Measurements from ENCODE around the gene NAA20.

Gene NAA20

DNA sequence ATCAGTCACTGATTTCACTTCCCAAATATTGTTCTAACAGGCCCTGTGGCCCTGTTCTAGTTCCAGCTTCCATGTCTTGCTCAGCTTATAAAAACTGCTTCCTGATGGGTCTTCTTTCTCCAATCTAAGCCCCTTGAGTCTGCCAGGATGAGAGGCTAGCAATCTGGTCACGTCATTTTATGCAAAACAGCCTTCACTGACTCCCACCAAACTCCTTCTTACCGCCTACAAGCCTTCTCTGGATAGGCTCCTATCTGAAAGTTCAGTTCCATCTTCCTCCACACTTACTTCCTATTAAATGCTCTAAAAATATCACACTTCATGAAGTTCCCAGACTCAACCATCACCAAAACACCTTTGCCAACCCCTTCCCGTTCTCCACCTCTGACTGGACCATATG is 19.6 kb downstream of the NAA20 start:
- H3K36me3 ChIP-seq (ENCODE audit: control insufficient read depth in 2 of 2, insufficient read depth in 2 of 2, low read length in 2 of 2) = peaks cover 79 to 87% of the 10 kb centered on the region in 2 donors
- H3K9ac ChIP-seq (ENCODE audit: low read depth in 1 of 2, low read length in 2 of 2) = no peak overlapping the region
- H3K27ac ChIP-seq (ENCODE audit: low read depth in 2 of 2, low read length in 2 of 2) = no peak overlapping the region
- no peak overlapping the region for H3K4me3 ChIP-seq (ENCODE audit: low read length in 2 of 2)
- no peaks in the 10 kb centered on the region for H3K9me3 ChIP-seq (ENCODE audit: control insufficient read depth in 2 of 2, low read length in 2 of 2)
- H3K27me3 ChIP-seq (ENCODE audit: control insufficient read depth in 2 of 2, insufficient read depth in 2 of 2, low read length in 2 of 2) = no peaks in the 10 kb centered on the region
- no peaks in the 10 kb centered on the region for H3K4me1 ChIP-seq (ENCODE audit: control insufficient read depth in 2 of 2, insufficient read depth in 2 of 2, low read length in 2 of 2)

DNA sequence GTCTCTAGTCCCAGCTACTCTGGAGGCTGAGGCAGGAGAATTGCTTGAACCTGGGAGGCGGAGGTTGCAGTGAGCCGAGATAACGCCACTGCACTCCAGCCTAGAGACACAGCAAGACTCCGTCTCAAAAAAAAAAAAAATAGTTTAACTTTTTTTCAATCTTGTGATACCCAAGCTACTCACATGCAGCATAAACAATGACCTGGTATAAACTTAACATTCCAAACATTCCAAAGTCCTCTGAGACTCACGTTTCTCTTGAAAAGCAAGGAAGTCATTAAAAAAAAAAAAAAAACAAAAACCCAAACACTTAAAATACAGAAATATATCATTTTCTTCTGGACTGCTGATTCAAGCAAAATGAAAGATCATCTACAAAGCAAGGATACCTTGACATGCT is 20.8 kb downstream of the NAA20 start:
- no peak overlapping the region for H3K9ac ChIP-seq (ENCODE audit: low read depth in 1 of 2, low read length in 2 of 2)
- H3K27ac ChIP-seq (ENCODE audit: low read depth in 2 of 2, low read length in 2 of 2) = no peak overlapping the region
- no peaks in the 10 kb centered on the region for H3K9me3 ChIP-seq (ENCODE audit: control insufficient read depth in 2 of 2, low read length in 2 of 2)
- no peaks in the 10 kb centered on the region for H3K27me3 ChIP-seq (ENCODE audit: control insufficient read depth in 2 of 2, insufficient read depth in 2 of 2, low read length in 2 of 2)
- H3K36me3 ChIP-seq (ENCODE audit: control insufficient read depth in 2 of 2, insufficient read depth in 2 of 2, low read length in 2 of 2) = peaks cover 79 to 87% of the 10 kb centered on the region in 2 donors
- no peak overlapping the region for H3K4me3 ChIP-seq (ENCODE audit: low read length in 2 of 2)
- no peaks in the 10 kb centered on the region for H3K4me1 ChIP-seq (ENCODE audit: control insufficient read depth in 2 of 2, insufficient read depth in 2 of 2, low read length in 2 of 2)

DNA sequence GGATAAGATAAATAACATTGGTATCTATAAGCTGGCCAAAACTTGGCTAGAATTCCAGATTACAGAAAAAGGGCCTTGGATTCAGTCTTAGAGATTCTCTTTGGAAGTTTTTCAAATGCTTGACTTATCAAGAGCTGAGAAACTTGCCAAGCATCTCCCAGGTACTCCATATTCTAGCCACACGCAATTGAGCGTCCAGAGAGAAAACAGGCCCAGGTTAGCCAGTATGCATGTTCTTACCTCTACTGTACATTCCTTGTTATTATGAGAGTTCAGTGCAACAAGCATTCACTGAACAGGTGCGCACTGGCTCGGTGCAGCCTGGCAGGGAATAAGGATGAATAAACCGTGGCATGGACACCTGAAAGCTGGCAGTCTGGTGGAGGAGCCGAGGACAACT is 21.4 kb downstream of the NAA20 start:
- H3K4me3 ChIP-seq (ENCODE audit: low read length in 2 of 2) = no peak overlapping the region
- H3K27me3 ChIP-seq (ENCODE audit: control insufficient read depth in 2 of 2, insufficient read depth in 2 of 2, low read length in 2 of 2) = no peaks in the 10 kb centered on the region
- H3K27ac ChIP-seq (ENCODE audit: low read depth in 2 of 2, low read length in 2 of 2) = no peak overlapping the region
- no peaks in the 10 kb centered on the region for H3K9me3 ChIP-seq (ENCODE audit: control insufficient read depth in 2 of 2, low read length in 2 of 2)
- no peaks in the 10 kb centered on the region for H3K4me1 ChIP-seq (ENCODE audit: control insufficient read depth in 2 of 2, insufficient read depth in 2 of 2, low read length in 2 of 2)
- H3K9ac ChIP-seq (ENCODE audit: low read depth in 1 of 2, low read length in 2 of 2) = no peak overlapping the region
- peaks cover 80 to 87% of the 10 kb centered on the region in 2 donors for H3K36me3 ChIP-seq (ENCODE audit: control insufficient read depth in 2 of 2, insufficient read depth in 2 of 2, low read length in 2 of 2)

DNA sequence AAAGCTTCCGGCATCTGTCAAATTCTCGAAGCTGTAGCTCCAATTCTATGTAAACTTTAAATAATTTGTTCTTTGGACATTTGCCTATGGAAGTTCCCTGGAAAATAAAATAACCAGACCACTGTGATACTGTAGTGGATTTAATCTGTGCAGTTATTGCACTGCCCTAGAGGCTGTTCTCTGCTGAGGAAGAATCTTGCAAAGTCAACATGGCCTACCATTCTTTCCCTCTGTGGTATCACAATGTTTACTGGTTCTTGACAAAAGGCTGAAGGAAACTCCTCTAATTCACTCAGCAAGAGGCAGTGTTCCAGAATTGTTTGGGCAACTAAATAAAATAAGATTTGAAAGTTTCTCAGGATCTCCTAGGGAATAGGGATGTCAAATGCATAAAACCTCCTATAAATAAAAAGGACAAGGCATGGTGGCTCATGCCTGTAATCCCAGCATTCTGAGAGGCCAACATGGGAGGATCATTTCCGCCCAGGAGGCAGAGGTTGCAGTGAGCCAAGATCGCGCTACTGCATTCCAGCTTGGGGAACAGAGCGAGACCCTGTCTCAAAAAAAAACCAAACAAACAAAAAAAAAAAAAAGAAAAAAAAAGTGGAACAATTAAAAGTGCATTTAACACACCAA is 22.7 kb downstream of the NAA20 start:
- no peak overlapping the region for H3K9ac ChIP-seq (ENCODE audit: low read depth in 1 of 2, low read length in 2 of 2)
- no peaks in the 10 kb centered on the region for H3K9me3 ChIP-seq (ENCODE audit: control insufficient read depth in 2 of 2, low read length in 2 of 2)
- no peaks in the 10 kb centered on the region for H3K27me3 ChIP-seq (ENCODE audit: control insufficient read depth in 2 of 2, insufficient read depth in 2 of 2, low read length in 2 of 2)
- no peak overlapping the region for H3K4me3 ChIP-seq (ENCODE audit: low read length in 2 of 2)
- peaks cover 76 to 93% of the 10 kb centered on the region in 2 donors for H3K36me3 ChIP-seq (ENCODE audit: control insufficient read depth in 2 of 2, insufficient read depth in 2 of 2, low read length in 2 of 2)
- H3K4me1 ChIP-seq (ENCODE audit: control insufficient read depth in 2 of 2, insufficient read depth in 2 of 2, low read length in 2 of 2) = no peaks in the 10 kb centered on the region
- no peak overlapping the region for H3K27ac ChIP-seq (ENCODE audit: low read depth in 2 of 2, low read length in 2 of 2)

DNA sequence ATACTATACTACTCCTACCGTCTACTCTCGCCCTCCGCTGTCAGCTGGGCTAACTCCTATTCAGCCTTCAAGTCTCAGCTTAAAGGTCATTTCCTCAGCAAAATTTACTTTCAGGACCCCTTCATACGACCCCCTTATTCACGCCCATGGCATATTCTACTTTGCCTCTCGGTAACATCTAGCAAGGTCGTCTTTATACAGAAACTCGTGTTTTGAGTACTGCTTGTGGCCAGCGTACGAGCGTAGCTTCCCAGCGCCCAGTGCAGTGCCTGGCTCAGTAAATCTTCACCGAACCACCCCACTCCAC is 34.6 kb downstream of the NAA20 start:
- peaks cover 0 to 3% of the 10 kb centered on the region in 2 donors for H3K27me3 ChIP-seq (ENCODE audit: control insufficient read depth in 2 of 2, insufficient read depth in 2 of 2, low read length in 2 of 2)
- peaks cover 10 to 11% of the 10 kb centered on the region in 2 donors for H3K4me1 ChIP-seq (ENCODE audit: control insufficient read depth in 2 of 2, insufficient read depth in 2 of 2, low read length in 2 of 2)
- peak overlapping the region; percentile 89 to 92 for H3K27ac ChIP-seq (ENCODE audit: low read depth in 2 of 2, low read length in 2 of 2)
- peaks cover 32 to 33% of the 10 kb centered on the region in 2 donors for H3K36me3 ChIP-seq (ENCODE audit: control insufficient read depth in 2 of 2, insufficient read depth in 2 of 2, low read length in 2 of 2)
- peak overlapping the region; percentile 88 to 90 for H3K9ac ChIP-seq (ENCODE audit: low read depth in 1 of 2, low read length in 2 of 2)
- H3K4me3 ChIP-seq (ENCODE audit: low read length in 2 of 2) = peak overlapping the region; percentile 93 to 99
- no peaks in the 10 kb centered on the region for H3K9me3 ChIP-seq (ENCODE audit: control insufficient read depth in 2 of 2, low read length in 2 of 2)

DNA sequence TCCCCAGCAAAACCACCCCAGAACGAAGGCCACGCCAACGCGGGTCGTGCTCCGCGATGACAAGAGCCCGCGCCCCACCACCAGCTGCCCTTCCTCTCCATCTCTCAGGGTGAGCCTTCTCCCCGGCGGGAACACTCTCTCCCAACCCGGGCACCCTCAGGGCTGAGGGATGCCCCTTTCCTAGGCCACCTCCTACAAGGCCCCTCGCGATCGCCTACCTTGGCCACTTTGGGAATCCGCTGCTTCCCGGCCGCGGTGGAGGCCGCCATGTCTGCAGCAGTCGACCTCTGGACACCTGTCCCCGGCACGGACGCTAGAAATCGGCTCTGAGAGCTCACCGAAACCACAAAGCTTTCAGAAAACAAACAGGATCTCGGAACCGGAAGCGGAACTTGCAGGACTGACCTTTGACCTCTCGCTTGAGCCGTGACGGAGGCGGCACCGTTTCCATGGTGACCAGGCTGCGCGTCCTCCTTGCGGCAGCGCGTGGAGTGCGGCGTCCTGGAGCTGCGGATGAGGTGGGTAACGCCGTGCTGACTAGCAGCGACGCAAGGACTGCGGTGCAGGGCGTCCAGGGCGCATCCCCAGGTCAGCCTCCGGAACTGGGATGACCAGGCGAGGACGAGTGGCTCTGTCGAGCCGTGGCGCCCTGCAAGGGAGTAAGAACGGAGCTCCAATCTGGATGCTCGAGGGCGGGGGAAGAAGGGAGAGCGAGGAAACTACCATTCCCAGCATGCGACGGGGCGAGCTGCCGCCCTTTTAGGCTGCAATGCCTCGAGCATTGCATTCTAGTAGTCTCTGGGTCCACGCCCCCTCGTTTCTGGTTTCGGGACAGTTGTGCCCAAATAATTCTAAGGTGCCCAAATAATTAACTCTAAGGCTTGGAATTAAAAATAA is 35.2 kb downstream of the NAA20 start, which contains the start of the genes CFAP61 and CRNKL1:
CFAP61 (plus strand) TSS at position 459 of the 897 bp plus-strand sequence. CDS start 4,122 bp downstream, outside the sequence.
CRNKL1 (minus strand) TSS at position 393 of the 897 bp plus-strand sequence; CDS start at position 269, 124 bp downstream.
- Histone ChIP-seq H3K4me3 (ENCODE audit: low read length in 2 of 2) (peak within 1 kb of the TSS; percentile 93 to 99), H3K36me3 (ENCODE audit: control insufficient read depth in 2 of 2, insufficient read depth in 2 of 2, low read length in 2 of 2) (peaks cover 26 to 27% of the 10 kb centered on the region in 2 donors), H3K9ac (ENCODE audit: low read depth in 1 of 2, low read length in 2 of 2) (peak within 1 kb of the TSS; percentile 88 to 90), H3K27ac (ENCODE audit: low read depth in 2 of 2, low read length in 2 of 2) (peak within 1 kb of the TSS; percentile 89 to 92), H3K27me3 (ENCODE audit: control insufficient read depth in 2 of 2, insufficient read depth in 2 of 2, low read length in 2 of 2) (peaks cover 0 to 3% of the 10 kb centered on the region in 2 donors), H3K9me3 (ENCODE audit: control insufficient read depth in 2 of 2, low read length in 2 of 2) (no peaks in the 10 kb centered on the region), H3K4me1 (ENCODE audit: control insufficient read depth in 2 of 2, insufficient read depth in 2 of 2, low read length in 2 of 2) (peaks cover 10 to 11% of the 10 kb centered on the region in 2 donors)

DNA sequence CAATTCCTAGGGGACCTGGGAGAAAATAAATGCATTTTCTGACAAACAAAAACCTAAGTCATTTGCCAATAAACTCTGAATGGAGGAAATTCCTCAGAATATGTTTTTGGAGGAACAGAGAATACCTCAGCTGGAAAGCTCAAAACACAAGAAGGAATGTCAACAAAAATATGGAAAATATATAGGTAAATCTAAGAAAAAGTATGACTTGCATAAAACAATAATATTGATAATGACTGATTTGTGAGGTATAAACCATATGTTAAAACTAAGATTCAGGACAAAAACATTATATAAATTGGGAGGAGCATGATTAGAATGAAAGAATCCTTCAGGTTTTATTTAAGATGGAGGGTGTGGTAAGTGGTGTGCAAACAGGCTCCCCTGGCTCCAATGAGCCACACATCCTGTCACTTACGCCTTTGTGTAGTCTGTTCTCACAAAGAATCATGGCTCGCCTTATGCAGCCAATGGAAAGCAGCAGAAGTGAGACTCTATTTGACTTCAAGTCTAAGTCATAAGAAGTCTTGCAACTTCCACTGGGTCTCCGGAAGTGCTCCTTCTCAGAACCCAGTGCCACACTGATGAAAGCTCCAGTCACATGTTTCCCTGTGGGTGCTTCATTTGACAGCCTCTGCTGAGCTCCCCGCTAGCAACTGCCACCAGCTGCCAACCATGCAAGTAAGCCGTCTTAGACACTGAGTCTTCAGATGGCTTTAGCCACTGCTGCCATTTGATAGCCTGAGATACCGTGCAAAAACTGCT is 43.3 kb downstream of the NAA20 start:
- Histone ChIP-seq H3K27me3 (ENCODE audit: control insufficient read depth in 2 of 2, insufficient read depth in 2 of 2, low read length in 2 of 2) (peaks cover 0 to 3% of the 10 kb centered on the region in 2 donors), H3K4me3 (ENCODE audit: low read length in 2 of 2) (no peak overlapping the region), H3K9ac (ENCODE audit: low read depth in 1 of 2, low read length in 2 of 2) (no peak overlapping the region), H3K4me1 (ENCODE audit: control insufficient read depth in 2 of 2, insufficient read depth in 2 of 2, low read length in 2 of 2) (no peaks in the 10 kb centered on the region), H3K9me3 (ENCODE audit: control insufficient read depth in 2 of 2, low read length in 2 of 2) (no peaks in the 10 kb centered on the region), H3K36me3 (ENCODE audit: control insufficient read depth in 2 of 2, insufficient read depth in 2 of 2, low read length in 2 of 2) (no peaks in the 10 kb centered on the region), H3K27ac (ENCODE audit: low read depth in 2 of 2, low read length in 2 of 2) (no peak overlapping the region)

DNA sequence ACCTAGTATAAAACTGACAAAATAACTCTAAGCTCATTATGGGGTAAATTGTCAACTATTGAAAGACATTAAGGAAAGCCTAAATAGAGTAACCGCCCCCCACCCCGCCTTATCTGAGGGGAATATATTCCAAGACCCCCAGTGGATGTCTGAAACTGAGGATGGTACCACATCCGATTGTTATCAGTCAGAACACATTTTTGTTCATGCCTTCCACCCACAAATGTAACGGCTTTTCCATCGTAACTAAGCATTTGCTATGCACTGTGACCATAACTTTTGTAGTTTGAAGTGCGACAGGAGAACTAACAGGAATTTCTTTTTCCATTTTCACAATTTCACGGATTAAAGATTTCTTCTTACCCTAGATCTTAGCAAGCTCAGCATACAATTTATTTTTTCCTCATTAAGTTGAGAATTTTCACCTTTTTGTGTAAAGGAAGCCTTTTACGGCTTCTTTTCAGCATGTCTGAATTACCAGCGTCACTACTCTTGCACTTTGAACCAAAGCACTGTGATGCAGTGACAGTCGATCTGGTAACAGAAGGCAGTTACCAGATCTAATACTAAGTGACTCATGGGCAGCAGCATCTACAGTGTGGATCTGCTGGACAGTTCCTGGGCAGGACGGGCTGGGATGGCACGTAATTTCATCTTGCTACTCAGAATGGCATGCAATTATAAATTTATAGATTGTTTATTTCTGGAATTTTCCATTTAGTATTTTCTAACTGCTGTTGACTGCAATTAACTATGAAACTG is 47.0 kb downstream of the NAA20 start:
- no peak overlapping the region for H3K9ac ChIP-seq (ENCODE audit: low read depth in 1 of 2, low read length in 2 of 2)
- no peak overlapping the region for H3K4me3 ChIP-seq (ENCODE audit: low read length in 2 of 2)
- no peaks in the 10 kb centered on the region for H3K9me3 ChIP-seq (ENCODE audit: control insufficient read depth in 2 of 2, low read length in 2 of 2)
- no peak overlapping the region for H3K27ac ChIP-seq (ENCODE audit: low read depth in 2 of 2, low read length in 2 of 2)
- H3K4me1 ChIP-seq (ENCODE audit: control insufficient read depth in 2 of 2, insufficient read depth in 2 of 2, low read length in 2 of 2) = no peaks in the 10 kb centered on the region
- H3K27me3 ChIP-seq (ENCODE audit: control insufficient read depth in 2 of 2, insufficient read depth in 2 of 2, low read length in 2 of 2) = no peaks in the 10 kb centered on the region
- H3K36me3 ChIP-seq (ENCODE audit: control insufficient read depth in 2 of 2, insufficient read depth in 2 of 2, low read length in 2 of 2) = no peaks in the 10 kb centered on the region

DNA sequence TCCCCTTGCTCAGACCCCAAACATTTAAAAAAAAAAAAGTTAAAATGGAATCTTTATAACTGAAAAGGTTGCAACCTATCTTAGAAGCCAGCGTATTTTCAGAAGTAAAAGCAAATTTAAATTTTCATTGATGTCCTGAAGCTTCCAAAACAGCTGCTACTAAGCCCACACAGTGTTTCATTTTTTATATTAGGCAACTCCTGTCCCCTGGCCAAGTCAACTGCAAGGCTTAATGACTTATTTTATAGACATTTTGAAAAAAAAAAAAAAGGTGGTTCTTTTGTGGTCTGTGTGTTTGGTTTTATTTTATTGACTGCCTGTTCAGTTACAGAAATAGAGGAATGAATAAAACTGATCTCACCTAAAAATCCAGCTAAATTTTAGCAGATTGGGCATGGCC is 48.2 kb downstream of the NAA20 start:
- no peak overlapping the region for H3K4me3 ChIP-seq (ENCODE audit: low read length in 2 of 2)
- H3K4me1 ChIP-seq (ENCODE audit: control insufficient read depth in 2 of 2, insufficient read depth in 2 of 2, low read length in 2 of 2) = no peaks in the 10 kb centered on the region
- H3K27ac ChIP-seq (ENCODE audit: low read depth in 2 of 2, low read length in 2 of 2) = no peak overlapping the region
- no peak overlapping the region for H3K9ac ChIP-seq (ENCODE audit: low read depth in 1 of 2, low read length in 2 of 2)
- H3K27me3 ChIP-seq (ENCODE audit: control insufficient read depth in 2 of 2, insufficient read depth in 2 of 2, low read length in 2 of 2) = no peaks in the 10 kb centered on the region
- no peaks in the 10 kb centered on the region for H3K9me3 ChIP-seq (ENCODE audit: control insufficient read depth in 2 of 2, low read length in 2 of 2)
- H3K36me3 ChIP-seq (ENCODE audit: control insufficient read depth in 2 of 2, insufficient read depth in 2 of 2, low read length in 2 of 2) = no peaks in the 10 kb centered on the region

Data from mucosa of rectum (tissue), 2 donors.